Measurements from ENCODE around the gene PLEKHA7. TPM values are rescaled to one million over a fixed set of nuclear protein-coding genes. Genes with fewer than 3 reads are reported as not detected.

The PLEKHA7 gene
- polyA plus RNA-seq, 1 donor (not counting 4 experiments of a cell fraction or from before 2014, with no cell fraction given) = 1.4 TPM

GRCh38 chr11:16844268-16844771 is 169.9 kb downstream of the PLEKHA7 start:
- FAIRE-seq (no peak), DNase-seq (ENCODE audit: low read depth, low spot score) (no peak)
- Histone ChIP-seq H3K9me3 (ENCODE audit: control insufficient read depth, low read depth, low read length) (no peaks in the 10 kb centered on the region), H3K4me3 (ENCODE audit: control insufficient read depth in 2 of 3, extremely low read depth in 1 of 3, insufficient read depth in 2 of 3, low read depth in 1 of 3, low read length in 3 of 3) (no peak overlapping the region), H4K20me1 (ENCODE audit: control insufficient read depth, extremely low read depth, insufficient read depth, low read length) (no peaks in the 10 kb centered on the region), H3K4me1 (ENCODE audit: control insufficient read depth, extremely low read depth, insufficient read depth, low read length) (no peaks in the 10 kb centered on the region), H3K27ac (ENCODE audit: control insufficient read depth, insufficient read depth, low read length) (no peak overlapping the region), H3K9me1 (ENCODE audit: control insufficient read depth, extremely low read depth, insufficient read depth, low read length) (no peaks in the 10 kb centered on the region), H3K4me2 (ENCODE audit: control insufficient read depth, extremely low read depth, insufficient read depth, low read depth, low read length) (no peak overlapping the region), H3K79me2 (ENCODE audit: control insufficient read depth, insufficient read depth, low read length) (no peaks in the 10 kb centered on the region), H3K36me3 (ENCODE audit: control insufficient read depth in 2 of 2, extremely low read depth in 1 of 2, insufficient read depth in 2 of 2, low read length in 2 of 2) (no peaks in the 10 kb centered on the region), H3K27me3 (ENCODE audit: control insufficient read depth, extremely low read depth, insufficient read depth, low read length) (no peaks in the 10 kb centered on the region), H2AFZ (ENCODE audit: control insufficient read depth, low read length) (no peak overlapping the region), H3K9ac (ENCODE audit: control insufficient read depth, extremely low read depth, insufficient read depth, low read length) (no peak overlapping the region)
- dilution Hi-C loops (cut with MboI; ENCODE audit: extremely low pct_ligation_motif_present, low sequenced_read_pairs) = no loop called here
- TF ChIP-seq, protein P1, sequence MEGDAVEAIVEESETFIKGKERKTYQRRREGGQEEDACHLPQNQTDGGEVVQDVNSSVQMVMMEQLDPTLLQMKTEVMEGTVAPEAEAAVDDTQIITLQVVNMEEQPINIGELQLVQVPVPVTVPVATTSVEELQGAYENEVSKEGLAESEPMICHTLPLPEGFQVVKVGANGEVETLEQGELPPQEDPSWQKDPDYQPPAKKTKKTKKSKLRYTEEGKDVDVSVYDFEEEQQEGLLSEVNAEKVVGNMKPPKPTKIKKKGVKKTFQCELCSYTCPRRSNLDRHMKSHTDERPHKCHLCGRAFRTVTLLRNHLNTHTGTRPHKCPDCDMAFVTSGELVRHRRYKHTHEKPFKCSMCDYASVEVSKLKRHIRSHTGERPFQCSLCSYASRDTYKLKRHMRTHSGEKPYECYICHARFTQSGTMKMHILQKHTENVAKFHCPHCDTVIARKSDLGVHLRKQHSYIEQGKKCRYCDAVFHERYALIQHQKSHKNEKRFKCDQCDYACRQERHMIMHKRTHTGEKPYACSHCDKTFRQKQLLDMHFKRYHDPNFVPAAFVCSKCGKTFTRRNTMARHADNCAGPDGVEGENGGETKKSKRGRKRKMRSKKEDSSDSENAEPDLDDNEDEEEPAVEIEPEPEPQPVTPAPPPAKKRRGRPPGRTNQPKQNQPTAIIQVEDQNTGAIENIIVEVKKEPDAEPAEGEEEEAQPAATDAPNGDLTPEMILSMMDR (optimal IDR thresholded peaks at IDR 0.05 in 1 of 3, IDR thresholded peaks at IDR 0.05 in 1 of 3, conservative IDR thresholded peaks at IDR 0.05 in 1 of 3; ENCODE audit: extremely low read depth in 1 of 3, insufficient read depth in 2 of 3, low read length in 3 of 3) = no peak
- TF ChIP-seq EZH2 (IDR thresholded peaks at IDR 0.05; ENCODE audit: low read length) = no peak

- H3K4me2 ChIP-seq (ENCODE audit: control insufficient read depth, extremely low read depth, insufficient read depth, low read depth, low read length) = no peak overlapping the region
- no peak overlapping the region for H2AFZ ChIP-seq (ENCODE audit: control insufficient read depth, low read length)
- no peaks in the 10 kb centered on the region for H3K36me3 ChIP-seq (ENCODE audit: control insufficient read depth in 2 of 2, extremely low read depth in 1 of 2, insufficient read depth in 2 of 2, low read length in 2 of 2)
- no peak for TF ChIP-seq EZH2 (IDR thresholded peaks at IDR 0.05; ENCODE audit: low read length)
- TF ChIP-seq, protein P1 (optimal IDR thresholded peaks at IDR 0.05 in 1 of 3, IDR thresholded peaks at IDR 0.05 in 1 of 3, conservative IDR thresholded peaks at IDR 0.05 in 1 of 3; ENCODE audit: extremely low read depth in 1 of 3, insufficient read depth in 2 of 3, low read length in 3 of 3) = no peak
- no peaks in the 10 kb centered on the region for H3K27me3 ChIP-seq (ENCODE audit: control insufficient read depth, extremely low read depth, insufficient read depth, low read length)
- H3K27ac ChIP-seq (ENCODE audit: control insufficient read depth, insufficient read depth, low read length) = no peak overlapping the region
- no peak overlapping the region for H3K9ac ChIP-seq (ENCODE audit: control insufficient read depth, extremely low read depth, insufficient read depth, low read length)
- no peaks in the 10 kb centered on the region for H3K4me1 ChIP-seq (ENCODE audit: control insufficient read depth, extremely low read depth, insufficient read depth, low read length)
- H3K79me2 ChIP-seq (ENCODE audit: control insufficient read depth, insufficient read depth, low read length) = no peaks in the 10 kb centered on the region
- H3K9me3 ChIP-seq (ENCODE audit: control insufficient read depth, low read depth, low read length) = no peaks in the 10 kb centered on the region
- H3K9me1 ChIP-seq (ENCODE audit: control insufficient read depth, extremely low read depth, insufficient read depth, low read length) = no peaks in the 10 kb centered on the region
- DNase-seq (ENCODE audit: low read depth, low spot score) (no peak), FAIRE-seq (no peak)
- dilution Hi-C loops (cut with MboI; ENCODE audit: extremely low pct_ligation_motif_present, low sequenced_read_pairs) = no loop called here
- no peaks in the 10 kb centered on the region for H4K20me1 ChIP-seq (ENCODE audit: control insufficient read depth, extremely low read depth, insufficient read depth, low read length)
- H3K4me3 ChIP-seq (ENCODE audit: control insufficient read depth in 2 of 3, extremely low read depth in 1 of 3, insufficient read depth in 2 of 3, low read depth in 1 of 3, low read length in 3 of 3) = no peak overlapping the region
These were observed 170.9 kb downstream of the PLEKHA7 start for GRCh38 chr11:16843294-16843693.

Data from keratinocyte (primary cell).